ENCODE results near the gene TBX10. TPM values are rescaled to one million over a fixed set of nuclear protein-coding genes. Genes with fewer than 3 reads are reported as not detected.
A peak's percentile ranks its signal among the peaks of the same experiment; 100 is the strongest.
"Not testable (repeated sequence)": the region's sequence is repeated elsewhere in the genome, so short reads cannot be mapped to it uniquely, and the experiment has no call there.

The TBX10 gene
- total RNA-seq, 2 experiments from 2014 or later, result not detected

DNA sequence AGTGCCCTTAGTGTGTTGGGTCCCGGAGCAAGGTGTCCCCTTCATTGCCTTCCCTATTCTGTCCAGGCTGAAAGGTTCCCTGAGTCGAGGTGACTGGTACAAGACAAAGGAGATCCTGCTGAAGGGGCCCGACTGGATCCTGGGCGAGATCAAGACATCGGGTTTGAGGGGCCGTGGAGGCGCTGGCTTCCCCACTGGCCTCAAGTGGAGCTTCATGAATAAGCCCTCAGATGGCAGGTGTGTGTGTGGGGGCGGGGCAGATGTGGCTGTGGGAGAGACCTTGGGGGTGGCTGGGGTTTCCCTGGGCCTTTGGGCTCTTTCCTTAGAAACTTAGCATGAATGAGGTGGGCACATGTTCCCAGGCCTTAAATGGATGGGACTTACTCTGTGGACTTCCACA lies 31.1 kb downstream of the TBX10 start:
- DNase-seq, result no peak
- Mint-ChIP-seq H3K4me3 (no peak overlapping the region), H3K27ac (no peak overlapping the region), H3K36me3 (peaks cover 9% of the 10 kb centered on the region), H3K4me1 (peaks cover 12% of the 10 kb centered on the region), H3K27me3 (no peaks in the 10 kb centered on the region), H3K9me3 (no peaks in the 10 kb centered on the region)
- POLR2A ChIA-PET, result interaction anchor here (1.2 to 1.3 kb wide), 2 partner anchors 22 to 31 kb away, joined by 3 read pairs; partner anchors contain the start of gene NUDT8
- ATAC-seq (ENCODE audit: low read depth), result no peak

DNA sequence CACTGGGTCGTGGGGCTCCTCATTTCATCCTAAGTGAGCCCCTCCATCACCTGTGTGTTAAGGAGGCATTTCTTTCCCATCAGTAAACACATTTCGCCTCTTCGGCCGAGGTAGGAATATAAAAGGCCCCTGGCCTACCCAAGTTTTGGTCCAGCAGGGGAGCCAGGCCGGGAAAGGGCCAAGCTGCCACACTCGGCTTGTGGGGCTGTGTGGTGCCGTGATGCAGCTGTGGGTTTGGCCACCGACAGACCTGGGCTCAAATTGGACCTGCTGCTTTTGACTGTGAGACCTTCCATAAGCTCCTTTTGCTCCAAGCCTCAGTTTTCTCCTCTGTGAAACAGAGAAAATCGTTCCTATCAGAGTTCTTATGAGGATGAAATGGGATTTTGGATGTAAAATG lies 32.1 kb downstream of the TBX10 start:
- POLR2A ChIA-PET, result interaction anchor here (1.0 to 1.2 kb wide), 2 partner anchors 9 to 30 kb away, joined by 3 read pairs; no protein-coding TSS in a partner anchor
- peak overlapping the region; percentile 92 for H3K27ac Mint-ChIP-seq
- H3K4me1 Mint-ChIP-seq, result peaks cover 10% of the 10 kb centered on the region
- peaks cover 8% of the 10 kb centered on the region for H3K36me3 Mint-ChIP-seq
- peaks cover 3% of the 10 kb centered on the region for H3K27me3 Mint-ChIP-seq
- no peaks in the 10 kb centered on the region for H3K9me3 Mint-ChIP-seq
- DNase-seq (no peak), ATAC-seq (ENCODE audit: low read depth) (no peak)
- peak overlapping the region; percentile 85 for H3K4me3 Mint-ChIP-seq

DNA sequence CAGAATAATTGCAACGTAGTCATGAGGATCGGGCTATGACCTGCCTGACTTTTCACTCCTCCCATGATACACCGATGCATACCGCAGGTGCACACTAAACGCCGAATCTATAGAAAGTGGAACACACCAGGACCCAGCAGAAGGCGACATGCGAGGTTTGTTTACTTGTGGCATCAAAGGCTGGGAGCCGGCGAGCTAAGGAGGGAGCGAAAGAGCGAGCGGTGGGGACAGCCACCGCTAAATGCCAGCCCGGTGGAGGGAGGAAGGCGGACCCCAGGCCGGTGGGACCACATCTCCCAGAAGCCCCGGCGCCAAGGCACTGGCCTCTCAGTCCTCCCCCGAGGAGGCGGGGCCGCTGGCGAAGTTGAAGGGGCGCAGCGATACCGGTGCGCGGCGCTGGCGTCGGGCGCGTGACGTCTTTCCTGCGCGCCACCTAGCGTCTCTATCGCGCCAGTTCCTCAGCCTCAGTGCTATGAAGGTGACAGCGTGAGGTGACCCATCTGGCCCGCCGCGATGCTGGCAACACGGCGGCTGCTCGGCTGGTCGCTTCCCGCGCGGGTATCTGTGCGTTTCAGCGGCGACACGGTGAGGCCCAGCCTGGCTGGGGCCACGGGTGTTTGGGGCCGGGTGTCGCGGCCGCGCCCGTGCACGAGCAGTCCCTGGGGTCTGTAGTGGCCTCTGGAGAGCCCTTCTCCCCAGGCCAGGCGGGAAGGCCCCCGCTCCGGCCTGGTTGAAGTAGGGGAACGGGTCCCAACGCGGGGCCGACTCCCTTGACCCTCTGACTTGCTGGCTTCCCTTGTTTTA lies 32.9 kb downstream of the TBX10 start, which contains the start of gene NDUFV1:
NDUFV1 (plus strand) TSS at position 445 of the 804 bp plus-strand sequence; CDS start at position 514, 69 bp downstream.
- POLR2A ChIA-PET, result no interaction called here
- H3K4me1 Mint-ChIP-seq, result peaks cover 10% of the 10 kb centered on the region
- H3K27ac Mint-ChIP-seq, result peak within 1 kb of the TSS; percentile 92
- H3K4me3 Mint-ChIP-seq, result peak within 1 kb of the TSS; percentile 85
- H3K27me3 Mint-ChIP-seq, result peaks cover 7% of the 10 kb centered on the region
- DNase-seq, result peak; percentile 97
- peaks cover 7% of the 10 kb centered on the region for H3K36me3 Mint-ChIP-seq
- ATAC-seq (ENCODE audit: low read depth), result peak; percentile 99
- no peaks in the 10 kb centered on the region for H3K9me3 Mint-ChIP-seq

DNA sequence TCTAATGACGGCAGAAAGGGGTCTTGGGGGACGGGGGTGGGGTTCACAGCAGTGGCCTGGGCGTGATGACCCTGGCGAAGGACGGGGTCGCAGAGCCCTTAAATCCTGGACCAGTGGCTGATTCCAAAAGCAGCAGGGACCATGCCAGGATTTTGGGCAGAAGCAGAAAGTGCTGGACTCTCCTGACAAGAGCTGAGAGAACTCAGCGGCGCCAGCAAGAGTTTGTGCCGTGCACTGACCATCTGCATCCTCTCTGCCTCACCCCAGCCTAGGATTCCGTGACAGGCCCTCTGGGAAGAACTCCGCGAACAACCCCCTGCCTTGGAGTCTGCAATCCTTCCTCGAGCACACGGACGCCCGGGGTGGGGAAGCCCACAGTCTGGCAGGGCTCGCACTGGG lies 33.5 kb downstream of the TBX10 start:
- Mint-ChIP-seq H3K36me3 (peaks cover 7% of the 10 kb centered on the region), H3K9me3 (no peaks in the 10 kb centered on the region), H3K4me3 (peak overlapping the region; percentile 85), H3K27ac (peak overlapping the region; percentile 92), H3K27me3 (peaks cover 8% of the 10 kb centered on the region), H3K4me1 (peaks cover 11% of the 10 kb centered on the region)
- POLR2A ChIA-PET, result interaction anchor here (1.2 kb wide), 1 partner anchor 24 kb away, joined by 4 read pairs; the partner anchor contains the start of gene NUDT8
- DNase-seq (no peak), ATAC-seq (ENCODE audit: low read depth) (no peak)

DNA sequence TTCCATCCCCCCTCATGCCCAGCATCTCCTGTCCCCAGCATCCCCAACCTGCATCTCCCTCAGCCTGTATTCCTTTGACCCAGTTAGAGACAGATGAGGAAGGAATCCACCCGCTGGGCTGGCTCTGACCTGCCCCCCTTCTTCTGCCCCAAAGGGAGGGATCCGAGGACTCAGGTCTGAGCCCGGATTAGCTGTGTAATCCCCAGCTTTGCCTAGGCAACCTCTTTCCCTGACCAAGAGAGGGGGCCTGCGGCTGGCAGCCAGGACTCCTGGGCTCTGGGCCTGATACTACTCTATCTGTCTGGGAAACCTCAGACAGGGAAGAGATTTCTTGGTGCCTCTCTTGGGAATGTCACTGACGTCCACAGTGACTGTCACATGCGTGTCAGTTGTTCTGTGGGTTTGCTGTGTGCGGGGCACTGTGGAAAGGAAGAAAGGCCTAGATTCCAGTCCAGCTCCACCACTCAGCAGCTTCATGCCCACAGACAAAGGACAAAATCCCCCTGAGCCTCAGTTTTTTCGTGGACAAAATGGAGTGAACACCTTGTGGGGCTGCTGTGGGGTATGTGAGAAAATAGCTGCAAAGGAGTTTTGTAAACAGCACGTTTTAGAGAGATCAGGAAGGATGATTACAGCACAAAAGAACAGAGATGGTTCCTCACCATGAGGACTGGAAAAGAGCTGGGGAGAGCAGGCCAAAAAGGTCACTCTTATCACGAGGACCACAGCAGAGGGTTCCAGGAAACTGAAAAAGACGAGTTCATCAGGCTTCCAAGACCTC lies 34.1 kb downstream of the TBX10 start:
- Mint-ChIP-seq H3K4me3 (peak overlapping the region; percentile 44), H3K9me3 (no peaks in the 10 kb centered on the region), H3K27me3 (peaks cover 13% of the 10 kb centered on the region), H3K36me3 (peaks cover 7% of the 10 kb centered on the region), H3K27ac (peak overlapping the region; percentile 2), H3K4me1 (peaks cover 17% of the 10 kb centered on the region)
- no peak for DNase-seq
- POLR2A ChIA-PET, result interaction anchor here (1.2 kb wide), 1 partner anchor 24 kb away, joined by 4 read pairs; the partner anchor contains the start of gene NUDT8
- ATAC-seq (ENCODE audit: low read depth), result no peak

DNA sequence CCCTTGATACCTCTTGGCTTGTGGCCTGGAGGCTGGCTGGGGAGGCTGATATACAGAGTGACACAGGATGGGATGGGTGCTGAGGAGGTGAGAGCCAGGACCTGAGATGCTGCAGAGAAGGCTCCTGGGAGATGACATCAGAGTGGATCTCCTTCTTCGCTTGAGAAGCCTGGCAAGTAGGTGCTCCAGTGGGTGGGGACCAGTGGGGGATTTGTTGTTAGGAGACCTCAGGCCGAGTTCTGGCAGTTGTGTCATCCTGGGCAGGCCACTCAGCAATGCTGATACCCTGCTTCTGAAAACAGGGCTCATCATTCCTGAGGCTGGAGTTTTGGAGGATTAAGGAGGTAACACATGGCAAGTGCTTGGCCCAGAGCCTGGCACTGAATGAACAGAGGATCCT lies 34.7 kb downstream of the TBX10 start:
- no peak for ATAC-seq (ENCODE audit: low read depth)
- Mint-ChIP-seq H3K9me3 (no peaks in the 10 kb centered on the region), H3K27ac (no peak overlapping the region), H3K4me1 (peaks cover 23% of the 10 kb centered on the region), H3K4me3 (no peak overlapping the region), H3K27me3 (peaks cover 18% of the 10 kb centered on the region), H3K36me3 (peaks cover 7% of the 10 kb centered on the region)
- POLR2A ChIA-PET, result no interaction called here
- no peak for DNase-seq

DNA sequence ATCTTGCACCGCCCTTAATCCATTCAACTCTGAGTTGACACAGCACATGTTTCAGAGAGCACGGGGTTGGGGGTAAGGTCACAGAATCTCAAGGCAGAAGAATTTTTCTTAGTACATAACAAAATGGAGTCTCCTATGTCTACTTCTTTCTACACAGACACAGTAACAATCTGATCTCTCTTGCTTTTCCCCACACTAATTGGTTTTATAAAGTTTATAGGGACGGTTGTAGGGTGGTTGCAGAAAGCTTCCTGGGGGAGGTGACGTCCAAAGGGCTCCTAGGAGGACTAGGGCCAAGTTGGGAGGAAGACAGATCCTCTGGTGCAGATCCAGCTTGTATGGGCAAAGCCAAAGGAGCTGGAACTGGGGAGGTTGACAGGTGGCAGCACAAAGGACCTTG lies 35.4 kb downstream of the TBX10 start:
- H3K4me3 Mint-ChIP-seq; H3K36me3 Mint-ChIP-seq; POLR2A ChIA-PET; H3K9me3 Mint-ChIP-seq; H3K27ac Mint-ChIP-seq; DNase-seq; ATAC-seq (ENCODE audit: low read depth): not testable (repeated sequence)
- Mint-ChIP-seq H3K27me3 (peaks cover 24% of the 10 kb centered on the region), H3K4me1 (peaks cover 28% of the 10 kb centered on the region)

DNA sequence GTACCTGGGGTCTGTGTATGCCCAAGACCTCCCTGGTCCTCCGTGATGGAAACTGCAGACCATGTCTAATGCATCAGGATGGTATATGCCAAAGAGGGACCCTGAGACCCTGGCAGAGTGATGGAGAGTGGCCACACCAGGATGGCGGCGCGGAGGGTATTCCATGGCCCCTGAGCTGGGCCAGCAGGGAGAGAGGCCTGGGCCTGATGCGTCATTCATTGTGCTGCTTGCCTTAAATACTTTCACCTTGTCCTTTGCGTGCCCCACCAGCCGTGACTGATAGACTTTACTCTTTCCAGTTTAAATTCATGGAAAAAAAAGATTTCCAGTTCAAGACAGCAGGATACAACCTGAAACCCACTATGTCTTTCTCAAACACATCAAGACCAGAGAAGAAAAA lies 38.5 kb downstream of the TBX10 start:
- Mint-ChIP-seq H3K27ac (no peak overlapping the region), H3K36me3 (no peaks in the 10 kb centered on the region), H3K27me3 (peaks cover 30% of the 10 kb centered on the region), H3K4me3 (peak overlapping the region; percentile 57), H3K9me3 (no peaks in the 10 kb centered on the region), H3K4me1 (peaks cover 22% of the 10 kb centered on the region)
- ATAC-seq (ENCODE audit: low read depth), result no peak
- POLR2A ChIA-PET, result no interaction called here
- no peak for DNase-seq

DNA sequence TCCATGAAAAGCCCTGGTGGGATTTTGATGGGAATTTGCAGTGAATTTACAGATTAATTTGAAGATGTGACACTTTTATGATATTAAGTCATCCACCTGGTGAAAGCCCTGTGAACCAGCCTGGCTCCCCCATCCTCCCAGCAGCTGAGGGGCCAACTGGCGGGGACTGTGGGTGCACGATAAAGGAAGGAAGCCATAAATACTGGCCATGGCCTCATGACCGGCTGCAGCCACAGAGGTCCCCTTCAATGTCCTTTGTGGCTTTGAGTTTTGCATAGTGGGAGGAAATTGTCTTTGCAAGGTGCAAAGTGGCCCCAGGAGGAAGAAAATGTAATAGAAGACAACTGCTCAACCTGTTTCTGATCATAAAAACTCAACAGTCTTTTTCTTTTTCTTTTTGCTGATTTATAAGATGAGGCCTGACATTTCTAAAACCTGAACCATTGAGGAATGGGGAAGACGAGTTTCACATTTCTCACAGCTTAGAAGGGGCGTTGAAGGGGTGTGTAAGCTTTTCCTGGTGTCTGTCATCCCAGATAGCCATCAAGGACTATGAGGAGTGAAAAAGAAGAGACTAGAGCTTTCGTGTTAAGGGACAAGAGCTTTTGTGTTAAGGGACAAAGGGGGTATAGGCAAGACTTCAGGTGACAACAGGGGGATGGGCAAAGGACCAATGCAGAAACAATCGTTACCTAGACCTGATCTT lies 39.1 kb downstream of the TBX10 start:
- Mint-ChIP-seq H3K27me3 (peaks cover 31% of the 10 kb centered on the region), H3K36me3 (no peaks in the 10 kb centered on the region), H3K27ac (peak overlapping the region; percentile 54), H3K9me3 (no peaks in the 10 kb centered on the region), H3K4me3 (peak overlapping the region; percentile 57), H3K4me1 (peaks cover 20% of the 10 kb centered on the region)
- POLR2A ChIA-PET, result no interaction called here
- peak; percentile 39 for ATAC-seq (ENCODE audit: low read depth)
- DNase-seq, result no peak

DNA sequence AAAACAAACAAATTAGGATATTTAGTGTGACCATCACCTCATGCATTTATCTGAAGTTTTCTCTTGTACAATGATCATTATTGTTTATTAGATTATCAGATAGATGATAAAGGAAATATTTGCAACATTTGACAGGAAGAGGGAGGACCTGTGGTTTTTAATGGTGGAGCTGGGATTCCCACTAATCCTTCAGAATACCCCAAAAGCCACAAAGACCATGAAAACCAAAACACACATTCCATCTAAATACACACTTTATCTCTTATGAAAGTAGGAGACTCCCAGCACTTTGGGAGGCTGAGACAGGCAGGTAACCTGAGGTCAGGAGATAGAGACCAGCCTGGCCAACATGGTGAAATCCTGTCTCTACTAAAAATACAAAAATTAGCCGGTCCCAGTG lies 40.4 kb downstream of the TBX10 start:
- ATAC-seq (ENCODE audit: low read depth), result no peak
- H3K4me1 Mint-ChIP-seq, result peaks cover 20% of the 10 kb centered on the region
- H3K36me3 Mint-ChIP-seq, result no peaks in the 10 kb centered on the region
- no peak for DNase-seq
- no peak overlapping the region for H3K27ac Mint-ChIP-seq
- POLR2A ChIA-PET, result no interaction called here
- peaks cover 32% of the 10 kb centered on the region for H3K27me3 Mint-ChIP-seq
- H3K9me3 Mint-ChIP-seq, result no peaks in the 10 kb centered on the region
- H3K4me3 Mint-ChIP-seq, result no peak overlapping the region

DNA sequence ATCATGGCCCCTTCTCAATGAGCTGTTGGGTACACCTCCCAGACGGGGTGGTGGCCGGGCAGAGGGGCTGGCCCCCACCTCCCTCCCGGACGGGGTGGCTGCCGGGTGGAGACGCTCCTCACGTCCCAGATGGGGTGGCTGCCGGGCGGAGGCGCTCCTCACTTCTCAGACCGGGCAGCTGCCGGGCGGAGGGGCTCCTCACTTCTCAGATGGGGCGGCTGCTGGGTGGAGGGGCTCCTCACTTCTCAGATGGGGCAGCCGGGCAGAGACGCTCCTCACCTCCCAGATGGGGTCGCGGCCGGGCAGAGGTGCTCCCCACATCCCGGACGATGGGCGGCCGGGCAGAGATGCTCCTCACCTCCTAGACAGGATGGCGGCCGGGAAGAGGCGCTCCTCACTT lies 41.6 kb downstream of the TBX10 start:
- DNase-seq; H3K4me3 Mint-ChIP-seq; POLR2A ChIA-PET; H3K9me3 Mint-ChIP-seq; H3K27ac Mint-ChIP-seq; H3K36me3 Mint-ChIP-seq; ATAC-seq (ENCODE audit: low read depth): not testable (repeated sequence)
- peaks cover 20% of the 10 kb centered on the region for H3K4me1 Mint-ChIP-seq
- peaks cover 29% of the 10 kb centered on the region for H3K27me3 Mint-ChIP-seq

DNA sequence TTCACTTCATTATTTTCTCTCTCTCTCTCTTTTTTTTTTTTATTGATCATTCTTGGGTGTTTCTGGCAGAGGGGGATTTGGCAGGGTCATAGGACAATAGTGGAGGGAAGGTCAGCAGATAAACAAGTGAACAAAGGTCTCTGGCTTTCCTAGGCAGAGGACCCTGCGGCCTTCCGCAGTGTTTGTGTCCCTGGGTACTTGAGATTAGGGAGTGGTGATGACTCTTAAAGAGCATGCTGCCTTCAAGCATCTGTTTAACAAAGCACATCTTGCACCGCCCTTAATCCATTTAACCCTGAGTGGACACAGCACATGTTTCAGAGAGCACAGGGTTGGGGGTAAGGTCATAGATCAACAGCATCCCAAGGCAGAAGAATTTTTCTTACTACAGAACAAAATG lies 42.1 kb downstream of the TBX10 start:
- H3K36me3 Mint-ChIP-seq; H3K4me3 Mint-ChIP-seq; ATAC-seq (ENCODE audit: low read depth); POLR2A ChIA-PET; DNase-seq; H3K9me3 Mint-ChIP-seq; H3K27ac Mint-ChIP-seq: not testable (repeated sequence)
- Mint-ChIP-seq H3K4me1 (peaks cover 20% of the 10 kb centered on the region), H3K27me3 (peaks cover 29% of the 10 kb centered on the region)

DNA sequence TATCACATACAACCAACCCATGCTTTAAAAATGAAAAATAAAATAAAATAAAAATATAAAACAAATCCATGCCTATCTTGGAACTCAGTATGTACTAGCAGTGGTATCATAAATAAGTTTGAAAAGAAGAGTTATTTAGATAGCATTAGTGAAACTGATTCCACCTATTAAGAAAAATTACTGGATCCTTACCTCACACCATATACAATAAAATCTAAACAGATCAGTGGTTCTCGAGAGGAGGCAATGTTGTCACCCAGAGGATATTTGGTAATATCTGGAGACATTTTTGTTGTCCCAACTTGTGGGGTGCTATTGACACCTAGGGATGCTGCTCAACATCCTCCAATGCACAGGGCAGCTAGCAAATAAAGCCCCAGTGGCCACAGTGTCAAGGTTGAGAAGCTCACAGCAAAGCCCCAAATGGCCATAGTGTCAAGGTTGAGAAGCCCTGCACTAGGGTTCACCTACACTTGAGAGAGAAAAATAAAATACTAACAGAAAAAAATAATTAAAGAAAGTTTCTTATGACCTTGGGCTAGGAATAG lies 42.7 kb downstream of the TBX10 start:
- H3K4me3 Mint-ChIP-seq, result no peak overlapping the region
- H3K36me3 Mint-ChIP-seq, result no peaks in the 10 kb centered on the region
- peaks cover 28% of the 10 kb centered on the region for H3K27me3 Mint-ChIP-seq
- no peak for DNase-seq
- no peak overlapping the region for H3K27ac Mint-ChIP-seq
- H3K9me3 Mint-ChIP-seq, result no peaks in the 10 kb centered on the region
- POLR2A ChIA-PET, result no interaction called here
- no peak for ATAC-seq (ENCODE audit: low read depth)
- peaks cover 20% of the 10 kb centered on the region for H3K4me1 Mint-ChIP-seq
